Raji (cell line): ENCODE measurements around the gene TDRKH.

Experiments
- POLR2A ChIP-seq: IDR thresholded peaks from 2 replicates; pipeline ENCODE4 v1.6.1; 2011; ENCODE audit warnings: low read depth, low read length, control low read depth; ENCODE audit not compliant: insufficient read depth

Gene TDRKH

DNA sequence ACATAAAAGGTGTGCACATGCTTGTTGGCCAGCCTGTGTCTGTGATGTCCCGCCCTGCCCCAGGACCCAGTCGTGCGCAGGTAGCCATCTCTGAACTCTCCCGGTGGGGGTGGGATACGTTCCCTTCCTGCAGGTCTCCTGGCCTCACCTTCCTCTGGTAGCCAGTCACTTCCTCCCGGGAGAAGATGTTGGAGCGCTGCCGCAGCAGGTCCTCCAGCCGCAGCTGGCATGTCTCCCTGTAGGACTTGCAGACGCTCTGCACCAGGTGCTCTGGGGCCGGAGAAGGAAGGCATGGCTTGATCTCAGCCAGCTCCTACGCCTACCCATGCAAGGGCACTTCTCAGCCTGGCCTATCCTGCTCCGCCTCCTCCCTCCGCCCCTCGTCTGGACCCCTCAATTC is 24.1 kb upstream of the TDRKH start:
- no peak for TF ChIP-seq POLR2A

DNA sequence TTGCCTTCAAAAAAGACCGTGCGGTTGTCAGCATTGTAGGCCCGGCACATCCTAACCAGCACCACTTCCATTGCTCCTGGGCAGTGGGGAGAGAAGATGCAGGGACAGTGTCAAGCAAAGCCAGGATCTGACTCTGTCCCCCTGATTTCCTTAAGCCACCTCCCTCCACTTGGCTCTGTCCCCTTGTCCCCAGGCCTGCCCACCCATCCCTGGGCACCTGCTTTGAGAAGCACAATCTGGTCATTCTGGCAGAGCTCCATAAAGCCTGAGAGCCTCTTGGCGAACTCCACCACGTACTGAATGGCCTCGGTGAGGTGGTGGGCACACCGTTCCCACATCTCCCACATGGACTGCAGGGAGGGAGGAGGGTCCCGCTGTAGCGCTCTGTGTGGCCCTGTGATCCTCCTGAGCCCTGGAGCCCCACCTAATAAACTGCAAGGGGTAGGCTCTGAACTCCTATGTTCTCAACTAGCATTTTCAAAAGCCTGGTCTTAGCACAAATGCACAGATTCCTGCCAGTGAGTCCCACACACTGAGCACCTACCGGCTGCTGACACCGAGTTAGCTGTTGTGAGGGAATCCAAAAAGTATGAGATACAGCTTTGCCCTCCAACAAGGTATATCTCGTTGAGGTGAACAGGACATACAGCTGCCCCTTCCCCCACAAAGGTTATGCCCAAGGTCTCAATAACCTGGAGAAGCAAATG is 23.1 kb upstream of the TDRKH start:
- no peak for TF ChIP-seq POLR2A

DNA sequence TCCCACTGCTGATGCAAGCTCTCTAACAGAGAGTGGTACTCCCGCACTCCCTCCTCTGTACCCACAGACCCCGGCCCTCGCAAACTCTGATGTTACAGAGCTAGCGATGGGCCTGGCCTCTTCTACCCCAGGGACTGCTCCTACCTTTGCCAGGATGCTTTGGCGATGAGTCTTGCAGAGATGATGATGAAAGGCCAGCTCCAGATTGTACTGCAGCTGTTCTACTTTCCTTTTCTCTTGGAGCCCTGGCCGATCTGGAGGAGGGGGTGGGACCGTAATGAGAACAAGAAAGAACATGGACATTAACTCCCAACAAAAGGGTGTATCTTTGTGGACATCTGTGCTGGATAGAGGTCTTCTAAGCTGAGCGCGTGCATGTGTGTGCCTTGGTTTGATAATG is 20.9 kb upstream of the TDRKH start:
- TF ChIP-seq POLR2A = no peak

DNA sequence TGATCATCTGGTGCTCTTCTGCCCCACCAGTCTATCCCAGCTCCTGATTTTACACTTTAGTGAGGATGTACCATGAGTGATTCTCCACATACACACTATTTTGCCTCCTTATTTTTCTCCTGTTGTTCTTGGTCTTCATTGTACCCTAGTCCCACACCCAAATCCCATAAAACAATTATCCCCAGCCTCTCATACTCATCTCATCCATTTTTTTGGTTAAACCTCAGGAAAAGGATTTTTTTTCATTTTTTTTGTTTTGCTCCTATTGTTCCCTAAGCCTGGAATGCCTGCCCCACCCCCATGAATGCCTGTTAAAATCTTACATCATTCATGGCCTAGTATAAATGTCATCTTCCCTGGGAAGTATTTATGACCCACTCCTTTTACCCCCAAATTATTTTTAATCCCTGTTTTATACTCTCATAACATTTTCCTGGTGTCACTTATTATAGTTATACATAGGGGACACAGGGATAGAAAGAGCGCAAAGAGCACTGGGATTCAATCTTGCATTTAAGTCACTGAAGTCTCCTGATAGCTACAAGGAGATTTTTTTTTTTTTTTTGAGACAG is 19.8 kb upstream of the TDRKH start:
- TF ChIP-seq POLR2A = no peak

DNA sequence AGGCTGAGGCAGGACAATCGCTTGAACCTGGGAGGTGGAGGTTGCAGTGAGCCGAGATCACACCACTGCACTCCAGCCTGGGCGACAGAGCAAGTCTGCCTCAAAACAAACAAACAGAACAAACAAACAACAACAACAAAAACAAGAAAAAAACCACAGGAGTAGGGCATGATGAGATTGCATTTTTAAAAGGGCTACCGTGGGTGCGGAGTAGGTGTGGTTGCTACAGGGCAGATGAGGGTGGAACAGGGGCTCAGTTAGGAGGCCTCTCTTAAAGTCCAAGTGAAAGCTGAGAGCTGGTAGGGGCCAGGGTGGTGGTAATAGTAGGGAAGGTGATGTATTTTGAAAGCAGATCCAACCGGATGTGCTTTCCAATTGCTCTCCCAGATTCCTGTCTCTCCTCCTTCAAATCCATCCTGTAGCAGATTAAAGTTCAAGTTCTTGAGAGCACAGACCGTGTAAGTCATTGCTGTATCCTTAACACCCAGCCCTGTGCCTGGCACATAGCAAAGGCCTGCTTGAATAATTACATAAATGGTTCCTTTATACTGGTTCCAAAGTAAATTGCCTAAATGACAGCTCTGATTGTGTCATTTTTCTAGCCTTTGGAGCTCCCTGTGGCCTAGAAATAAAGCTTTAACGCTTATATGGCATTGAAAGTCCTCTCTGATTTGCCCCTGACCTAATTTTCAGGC is 19.1 kb upstream of the TDRKH start:
- no peak for TF ChIP-seq POLR2A

DNA sequence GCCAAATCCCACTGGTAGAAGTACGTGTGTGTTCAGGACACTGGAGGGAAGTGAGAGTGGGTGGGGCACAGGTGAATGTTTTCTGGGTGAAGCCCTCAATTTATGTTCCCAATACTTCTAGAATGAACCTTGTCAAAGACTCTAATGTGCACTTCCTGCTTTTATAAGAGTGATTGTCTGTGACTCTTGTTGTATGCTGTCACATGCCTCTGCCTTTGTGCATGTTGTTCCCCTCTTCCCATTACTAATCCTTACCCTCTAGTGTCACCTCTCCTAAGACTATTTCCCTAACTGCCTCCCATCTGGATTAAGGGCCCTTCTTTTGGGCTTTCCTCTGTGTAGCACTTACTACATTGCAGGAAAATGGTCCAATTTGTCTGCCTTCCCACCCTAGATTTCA is 17.5 kb upstream of the TDRKH start:
- TF ChIP-seq POLR2A = no peak

DNA sequence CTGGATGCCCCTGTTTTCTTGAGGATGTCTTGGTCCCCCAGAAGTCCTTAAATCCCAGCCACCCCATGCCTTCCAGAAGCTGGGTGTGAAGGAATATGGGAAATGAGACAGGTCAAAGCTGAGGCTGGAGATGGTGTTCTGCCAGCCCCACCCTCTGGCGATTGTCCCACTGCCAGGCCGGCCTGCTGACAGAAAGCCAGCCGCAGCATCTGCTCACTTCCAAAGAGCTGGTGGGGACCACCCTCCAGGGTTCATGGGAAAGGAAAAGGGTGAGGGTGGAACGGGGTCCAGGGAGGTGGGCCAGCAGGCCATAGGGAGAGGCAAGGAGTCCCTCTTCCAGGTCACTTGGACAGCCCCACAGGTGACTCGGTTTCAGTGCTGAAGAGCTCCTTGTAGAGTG is 16.8 kb upstream of the TDRKH start:
- no peak for TF ChIP-seq POLR2A

DNA sequence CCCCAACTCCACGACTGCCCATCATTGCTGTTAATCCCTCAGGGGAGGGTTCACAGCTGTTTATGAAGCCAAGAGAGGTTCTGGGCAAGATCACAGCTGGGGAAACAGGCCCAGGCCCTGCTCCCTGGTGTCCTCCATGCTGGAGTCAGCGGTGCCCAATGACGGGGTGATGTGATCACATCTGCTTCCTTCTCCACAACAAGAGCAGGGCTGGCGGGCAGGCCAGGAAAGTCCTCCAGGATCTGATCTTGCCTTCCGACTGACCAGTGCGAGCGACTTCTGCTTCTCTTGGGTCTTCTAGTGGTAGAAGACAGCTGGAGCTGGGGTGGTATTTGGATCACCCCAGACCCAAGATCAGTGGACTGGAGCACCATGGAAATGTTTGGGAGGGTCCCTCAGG is 15.9 kb upstream of the TDRKH start:
- TF ChIP-seq POLR2A = no peak

DNA sequence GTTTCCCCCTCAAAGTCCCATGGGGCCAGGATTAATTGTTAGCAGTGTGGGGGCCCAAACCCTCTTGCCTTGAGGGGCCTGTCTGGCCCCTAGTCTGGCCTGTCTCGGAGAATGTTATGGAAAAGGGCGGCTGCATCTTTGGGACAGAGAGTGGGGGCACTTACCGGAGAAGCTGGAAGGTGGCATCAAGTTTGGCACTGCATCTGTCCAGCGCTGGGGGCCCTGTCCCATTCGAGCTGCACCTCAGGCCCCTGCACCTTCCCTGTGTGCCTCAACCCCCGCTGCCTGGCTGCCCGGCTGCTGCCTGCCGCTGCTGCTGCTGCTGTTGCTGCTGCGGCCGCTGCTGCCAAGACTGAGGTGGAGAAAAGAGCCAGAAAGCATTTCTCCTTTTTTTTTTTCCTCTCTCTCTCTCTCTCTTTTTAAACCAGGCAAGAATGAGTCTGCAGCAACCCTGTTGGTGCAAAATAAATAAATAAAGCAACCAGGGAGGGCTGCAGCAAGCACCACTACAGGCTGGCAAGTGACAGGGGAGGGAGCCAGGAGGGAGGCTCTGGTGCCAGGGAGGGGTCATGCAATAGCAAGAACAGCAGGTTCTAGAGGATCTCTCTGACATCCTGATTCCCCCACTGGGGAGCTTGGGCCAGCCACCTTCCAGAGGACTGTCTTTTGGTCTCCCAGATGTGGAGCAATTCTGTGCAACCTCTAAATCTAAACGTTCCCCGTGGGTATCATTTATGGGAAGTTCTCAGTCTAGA is 14.9 kb upstream of the TDRKH start, which contains the start of gene LINGO4:
Gene LINGO4 (minus strand): TSS at position 354 of the 755 bp plus-strand sequence. CDS start 2,715 bp downstream, outside the sequence.
- TF ChIP-seq POLR2A = no peak

DNA sequence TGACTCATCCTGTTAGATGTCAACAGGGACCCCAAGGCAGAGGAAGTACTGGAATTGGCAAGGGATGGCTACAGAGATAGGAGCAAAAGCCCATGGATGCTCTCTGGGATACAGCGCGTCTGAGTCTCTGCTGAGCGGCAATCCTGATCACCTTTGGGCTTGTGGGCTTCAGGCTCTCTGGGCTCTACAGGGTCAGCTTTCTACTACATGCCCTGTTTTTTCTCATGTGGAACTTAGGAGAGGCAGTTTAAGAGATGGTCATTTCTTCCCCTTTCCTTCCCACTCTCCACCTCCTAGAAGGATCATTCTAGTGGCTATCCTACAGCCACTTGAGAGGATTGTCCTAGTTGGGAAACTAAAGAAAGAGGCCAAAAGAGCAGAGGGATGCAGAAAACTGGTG is 13.6 kb upstream of the TDRKH start:
- TF ChIP-seq POLR2A = no peak

DNA sequence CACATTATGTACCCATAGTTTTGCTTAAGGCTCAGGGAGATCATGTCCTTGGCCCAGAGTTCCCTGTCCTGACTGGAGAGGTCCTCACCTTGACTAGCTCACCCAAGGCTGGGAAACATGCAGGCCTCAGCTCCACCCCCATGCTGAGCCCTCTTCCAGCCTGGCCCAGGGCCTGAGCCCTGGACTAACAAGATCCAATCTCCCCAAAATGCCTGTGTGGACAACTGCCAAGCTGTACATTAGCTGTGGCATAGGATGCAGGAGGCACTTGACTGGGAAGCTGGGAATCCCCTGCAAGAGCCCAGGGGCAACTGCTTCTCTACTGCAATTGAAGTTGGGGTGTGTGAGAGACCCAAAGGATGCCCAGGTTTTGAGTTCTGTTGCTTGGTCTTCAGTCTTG is 12.9 kb upstream of the TDRKH start:
- TF ChIP-seq POLR2A = no peak

DNA sequence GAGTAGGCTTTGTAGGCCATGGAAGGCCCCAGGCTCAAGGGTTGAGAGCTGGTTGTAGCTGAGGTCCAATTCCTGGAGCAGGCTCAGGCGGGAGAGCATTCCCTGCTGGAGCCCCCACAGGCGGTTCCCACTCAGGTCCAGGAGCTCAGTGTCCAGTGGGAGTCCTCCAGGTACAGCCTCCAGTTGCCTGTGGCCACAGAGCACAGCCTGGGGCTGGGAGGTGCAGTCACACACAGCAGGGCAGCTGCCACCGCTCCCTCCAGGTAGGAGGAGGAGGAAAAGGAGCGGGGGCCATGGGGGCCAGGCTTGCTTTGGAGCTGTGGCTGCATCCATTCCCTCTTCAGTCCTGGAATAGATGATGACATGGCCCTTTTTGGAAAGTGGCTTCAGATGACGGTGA is 12.1 kb upstream of the TDRKH start:
- TF ChIP-seq POLR2A = no peak

DNA sequence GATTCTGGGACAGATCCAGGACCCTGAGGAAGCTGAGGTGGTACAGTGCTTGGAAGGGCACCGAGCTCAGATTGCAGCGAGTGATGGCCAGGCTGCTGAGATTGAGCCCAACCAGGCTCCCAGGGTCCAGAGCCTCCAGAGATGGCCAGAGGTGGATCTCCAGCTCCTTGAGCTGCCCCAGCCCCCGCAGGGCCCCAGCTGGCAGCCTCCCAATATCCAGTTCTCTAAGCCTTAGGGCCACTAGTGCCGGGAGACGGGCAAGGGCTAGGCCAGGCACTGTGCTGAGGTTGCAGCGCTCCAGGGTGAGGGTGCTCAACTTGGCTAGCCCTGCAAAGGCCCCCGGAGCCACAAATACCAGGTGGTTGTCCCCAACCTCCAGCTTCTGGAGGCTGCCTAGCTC is 11.5 kb upstream of the TDRKH start:
- TF ChIP-seq POLR2A = no peak

DNA sequence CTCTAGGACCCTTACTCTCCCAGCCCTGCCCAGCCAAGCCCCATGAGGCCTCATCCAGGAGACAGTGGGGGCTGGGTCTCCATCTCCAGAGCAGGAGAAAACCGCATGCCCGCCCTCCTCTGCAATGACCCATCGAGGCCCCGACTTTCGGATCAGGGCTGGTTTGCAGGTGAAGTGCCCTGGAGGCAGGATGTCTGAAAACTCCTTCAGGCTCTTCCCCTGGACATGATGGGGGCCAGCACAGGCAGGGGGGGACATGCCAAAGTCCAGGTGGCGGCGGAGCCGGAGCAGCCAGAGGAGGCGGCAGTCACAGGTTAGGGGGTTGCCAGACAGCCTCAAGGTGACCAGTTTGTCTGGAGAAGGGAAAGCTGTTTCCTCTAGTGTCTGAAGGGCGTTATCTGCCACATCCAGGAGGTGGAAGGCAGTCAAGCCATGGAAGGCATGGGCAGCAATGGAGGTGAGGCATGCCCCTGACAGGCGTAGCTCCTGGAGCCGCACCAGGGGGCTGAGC is 11.1 kb upstream of the TDRKH start:
- no peak for TF ChIP-seq POLR2A

DNA sequence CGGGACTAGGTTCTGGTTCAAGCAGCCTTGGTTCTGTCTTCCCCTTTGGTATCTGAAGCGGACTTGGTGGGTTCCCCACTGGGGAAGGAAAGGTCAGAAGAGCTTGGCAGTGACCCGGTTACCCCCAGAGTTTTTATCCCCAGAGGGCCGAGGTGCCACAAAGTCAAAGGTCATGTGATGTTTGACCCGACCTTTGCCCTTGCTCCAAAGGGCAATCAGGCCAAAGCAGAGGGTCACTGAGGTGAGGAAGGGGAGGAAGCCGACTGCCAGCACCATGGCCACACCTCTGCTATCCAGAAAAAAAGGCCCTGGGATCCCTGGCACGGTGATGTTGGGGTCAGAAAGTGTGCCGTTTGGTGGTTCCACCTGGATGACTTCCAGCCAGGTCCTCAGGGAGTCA is 10.5 kb upstream of the TDRKH start:
- no peak for TF ChIP-seq POLR2A
